Gastroesophageal sphincter (tissue), 3 donors: ENCODE results near the gene ZNF197.

Experiments
- POLR2A ChIP-seq, 2 donors: fragments of 450-650 bp; IDR thresholded peaks; one replicate each; pipeline ENCODE4 v1.6.1; 2017; ENCODE audit warnings: antibody characterized with exemption in 2 of 2, mild to moderate bottlenecking in 2 of 2, moderate library complexity in 1 of 2
- TF ChIP-seq, protein P1 (sequence below), 4 experiments: fragments of 200-600 bp in 2 of 4; fragments of 450-650 bp in 2 of 4; sonication (generic) in 1 of 4; IDR thresholded peaks; one replicate each; pipeline ENCODE4 v1.5.1; 2017 to 2019; ENCODE audit warnings: antibody characterized with exemption in 4 of 4, mild to moderate bottlenecking in 2 of 4, moderate library complexity in 2 of 4

DNA sequence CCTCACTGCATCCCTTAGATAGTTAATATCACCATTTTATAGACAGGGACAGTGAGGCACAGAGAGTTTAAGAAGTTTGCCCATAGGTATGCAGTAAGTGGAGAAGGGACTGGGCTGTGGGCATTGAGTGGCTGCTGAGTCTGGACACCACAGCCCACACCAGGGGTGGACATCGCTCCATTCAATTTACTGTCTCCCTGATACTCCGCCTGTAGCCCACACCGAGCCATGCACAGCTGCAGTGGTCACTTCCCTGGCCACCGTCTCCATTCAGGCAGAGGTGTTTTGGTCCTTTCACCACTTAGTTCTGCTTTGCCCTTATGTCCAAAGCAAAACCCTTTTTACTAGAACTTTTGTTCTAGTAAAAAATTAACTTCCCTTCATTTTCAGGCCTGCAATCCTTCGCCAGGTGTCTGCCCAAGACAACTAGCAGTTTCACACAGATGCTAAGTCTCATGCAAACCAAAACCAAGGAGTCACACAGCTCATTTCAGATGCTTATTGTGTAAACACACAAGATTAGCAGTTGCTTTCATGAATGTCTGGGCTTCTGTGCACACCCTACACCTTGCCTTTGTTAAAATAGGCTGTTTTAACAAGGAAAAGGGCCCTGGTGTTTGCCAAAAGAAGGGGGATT lies 53.8 kb downstream of the ZNF197 start:
- TF ChIP-seq, protein P1, sequence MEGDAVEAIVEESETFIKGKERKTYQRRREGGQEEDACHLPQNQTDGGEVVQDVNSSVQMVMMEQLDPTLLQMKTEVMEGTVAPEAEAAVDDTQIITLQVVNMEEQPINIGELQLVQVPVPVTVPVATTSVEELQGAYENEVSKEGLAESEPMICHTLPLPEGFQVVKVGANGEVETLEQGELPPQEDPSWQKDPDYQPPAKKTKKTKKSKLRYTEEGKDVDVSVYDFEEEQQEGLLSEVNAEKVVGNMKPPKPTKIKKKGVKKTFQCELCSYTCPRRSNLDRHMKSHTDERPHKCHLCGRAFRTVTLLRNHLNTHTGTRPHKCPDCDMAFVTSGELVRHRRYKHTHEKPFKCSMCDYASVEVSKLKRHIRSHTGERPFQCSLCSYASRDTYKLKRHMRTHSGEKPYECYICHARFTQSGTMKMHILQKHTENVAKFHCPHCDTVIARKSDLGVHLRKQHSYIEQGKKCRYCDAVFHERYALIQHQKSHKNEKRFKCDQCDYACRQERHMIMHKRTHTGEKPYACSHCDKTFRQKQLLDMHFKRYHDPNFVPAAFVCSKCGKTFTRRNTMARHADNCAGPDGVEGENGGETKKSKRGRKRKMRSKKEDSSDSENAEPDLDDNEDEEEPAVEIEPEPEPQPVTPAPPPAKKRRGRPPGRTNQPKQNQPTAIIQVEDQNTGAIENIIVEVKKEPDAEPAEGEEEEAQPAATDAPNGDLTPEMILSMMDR (IDR thresholded peaks at IDR 0.05), result no peak
- no peak for TF ChIP-seq POLR2A (IDR thresholded peaks at IDR 0.05)
